Type B pancreatic cell (in vitro differentiated cells): ENCODE data around the gene SLC47A2. TPM values are rescaled to one million over a fixed set of nuclear protein-coding genes. Genes with fewer than 3 reads are reported as not detected.

Experiments used
- DNase-seq: peaks from one replicate; pipeline ENCODE4 v3.0.0; 2021; ENCODE audit warnings: mixed read lengths; ENCODE audit not compliant: unreplicated experiment; ENCODE audit errors: extremely low spot score
- H3K27ac Mint-ChIP-seq: 2 replicates; pipeline ENCODE4 v1.8.0; 2021; ENCODE audit warnings: mild to moderate bottlenecking, mixed read lengths
- H3K27me3 Mint-ChIP-seq: 2 replicates; pipeline ENCODE4 v1.8.0; 2021; ENCODE audit warnings: mixed read lengths
- H3K36me3 Mint-ChIP-seq: 2 replicates; pipeline ENCODE4 v1.8.0; 2021; ENCODE audit warnings: mixed read lengths
- H3K4me1 Mint-ChIP-seq: one replicate; pipeline ENCODE4 v1.8.0; 2021; ENCODE audit warnings: mixed read lengths; ENCODE audit not compliant: unreplicated experiment
- H3K4me3 Mint-ChIP-seq: 2 replicates; pipeline ENCODE4 v1.8.0; 2021; ENCODE audit warnings: mild to moderate bottlenecking, mixed read lengths
- H3K9me3 Mint-ChIP-seq: 2 replicates; pipeline ENCODE4 v1.8.0; 2021; ENCODE audit warnings: mixed read lengths
- total RNA-seq: library from RNA; stranded (reverse); gene quantifications from 2 replicates; pipeline ENCODE4 v1.2.1, GENCODE V29; 2021; ENCODE audit warnings: low replicate concordance
- TF ChIP-seq, protein P1 (sequence below): fragments of 200-600 bp; sonication (generic); conservative IDR thresholded peaks from 2 replicates; pipeline ENCODE4 v1.5.0; 2021; ENCODE audit warnings: antibody characterized with exemption, mild to moderate bottlenecking

Gene SLC47A2
- total RNA-seq, 1 donor from 2014 or later: not detected

- Mint-ChIP-seq H3K36me3 (no peaks in the 10 kb centered on the region), H3K4me3 (no peak overlapping the region), H3K9me3 (no peaks in the 10 kb centered on the region), H3K4me1 (peaks cover 5% of the 10 kb centered on the region), H3K27me3 (peaks cover 6% of the 10 kb centered on the region), H3K27ac (no peak overlapping the region)
- DNase-seq: no peak
- TF ChIP-seq, protein P1, sequence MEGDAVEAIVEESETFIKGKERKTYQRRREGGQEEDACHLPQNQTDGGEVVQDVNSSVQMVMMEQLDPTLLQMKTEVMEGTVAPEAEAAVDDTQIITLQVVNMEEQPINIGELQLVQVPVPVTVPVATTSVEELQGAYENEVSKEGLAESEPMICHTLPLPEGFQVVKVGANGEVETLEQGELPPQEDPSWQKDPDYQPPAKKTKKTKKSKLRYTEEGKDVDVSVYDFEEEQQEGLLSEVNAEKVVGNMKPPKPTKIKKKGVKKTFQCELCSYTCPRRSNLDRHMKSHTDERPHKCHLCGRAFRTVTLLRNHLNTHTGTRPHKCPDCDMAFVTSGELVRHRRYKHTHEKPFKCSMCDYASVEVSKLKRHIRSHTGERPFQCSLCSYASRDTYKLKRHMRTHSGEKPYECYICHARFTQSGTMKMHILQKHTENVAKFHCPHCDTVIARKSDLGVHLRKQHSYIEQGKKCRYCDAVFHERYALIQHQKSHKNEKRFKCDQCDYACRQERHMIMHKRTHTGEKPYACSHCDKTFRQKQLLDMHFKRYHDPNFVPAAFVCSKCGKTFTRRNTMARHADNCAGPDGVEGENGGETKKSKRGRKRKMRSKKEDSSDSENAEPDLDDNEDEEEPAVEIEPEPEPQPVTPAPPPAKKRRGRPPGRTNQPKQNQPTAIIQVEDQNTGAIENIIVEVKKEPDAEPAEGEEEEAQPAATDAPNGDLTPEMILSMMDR: no peak
Measured at GRCh38 chr17:19641687-19642372, 74.6 kb downstream of the SLC47A2 start.

GRCh38 chr17:19631905-19632304, 84.5 kb downstream of the SLC47A2 start:
- H3K27ac Mint-ChIP-seq: no peak overlapping the region
- no peaks in the 10 kb centered on the region for H3K36me3 Mint-ChIP-seq
- no peak for DNase-seq
- no peaks in the 10 kb centered on the region for H3K9me3 Mint-ChIP-seq
- no peak overlapping the region for H3K4me3 Mint-ChIP-seq
- H3K27me3 Mint-ChIP-seq: peaks cover under 1% of the 10 kb centered on the region
- TF ChIP-seq, protein P1: no peak
- no peaks in the 10 kb centered on the region for H3K4me1 Mint-ChIP-seq

- Mint-ChIP-seq H3K9me3 (no peaks in the 10 kb centered on the region), H3K4me1 (no peaks in the 10 kb centered on the region), H3K4me3 (no peak overlapping the region), H3K27ac (no peak overlapping the region), H3K36me3 (no peaks in the 10 kb centered on the region), H3K27me3 (no peaks in the 10 kb centered on the region)
- no peak for DNase-seq
- TF ChIP-seq, protein P1: no peak
Measured at GRCh38 chr17:19630661-19631060, 85.7 kb downstream of the SLC47A2 start.

DNA sequence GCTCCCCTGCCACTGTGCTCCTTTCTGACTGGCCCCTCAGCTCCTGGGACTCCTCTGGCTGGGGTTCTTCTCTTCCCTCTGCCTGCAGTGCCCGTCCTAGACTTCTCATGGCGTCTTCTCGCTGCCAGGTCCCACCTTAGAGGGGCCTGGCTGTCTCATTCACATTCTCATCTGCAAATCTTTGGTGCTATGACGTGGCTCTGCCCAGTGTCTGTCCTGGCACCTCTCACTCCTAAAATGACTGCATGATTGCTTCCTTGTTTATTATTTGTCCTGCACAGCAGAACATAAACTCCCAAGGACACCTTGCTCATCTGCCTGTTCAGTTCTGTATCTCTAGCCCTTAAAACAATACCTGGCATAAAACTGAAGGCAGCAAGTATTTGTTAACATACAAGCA, 86.3 kb downstream of the SLC47A2 start:
- no peaks in the 10 kb centered on the region for H3K9me3 Mint-ChIP-seq
- DNase-seq: no peak
- H3K4me3 Mint-ChIP-seq: no peak overlapping the region
- H3K4me1 Mint-ChIP-seq: no peaks in the 10 kb centered on the region
- no peaks in the 10 kb centered on the region for H3K36me3 Mint-ChIP-seq
- H3K27me3 Mint-ChIP-seq: no peaks in the 10 kb centered on the region
- no peak overlapping the region for H3K27ac Mint-ChIP-seq
- TF ChIP-seq, protein P1: no peak

DNA sequence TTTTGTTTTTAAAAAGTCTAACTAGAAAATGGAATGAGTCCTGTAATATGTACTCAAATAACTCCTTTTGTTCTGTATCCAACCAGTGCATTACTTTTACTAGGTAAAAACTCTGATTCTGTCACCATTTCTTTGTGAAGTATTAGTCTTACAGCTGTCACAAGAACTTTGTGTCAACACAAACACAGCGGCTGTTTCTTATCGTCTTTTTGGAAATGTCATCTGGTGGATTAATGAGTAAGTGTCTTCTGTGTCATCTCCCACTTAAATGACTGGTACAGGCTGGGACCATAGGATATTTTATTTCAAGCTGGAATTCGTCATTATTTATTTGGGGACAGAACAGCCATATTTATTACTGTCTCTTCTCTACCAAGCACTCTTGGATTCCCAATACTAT, 86.9 kb downstream of the SLC47A2 start:
- H3K27ac Mint-ChIP-seq: no peak overlapping the region
- H3K9me3 Mint-ChIP-seq: no peaks in the 10 kb centered on the region
- H3K36me3 Mint-ChIP-seq: no peaks in the 10 kb centered on the region
- H3K27me3 Mint-ChIP-seq: no peaks in the 10 kb centered on the region
- H3K4me3 Mint-ChIP-seq: no peak overlapping the region
- no peak for DNase-seq
- no peaks in the 10 kb centered on the region for H3K4me1 Mint-ChIP-seq
- TF ChIP-seq, protein P1: no peak

Other genes with a start within 250 kb of the SLC47A2 start
- gene SLC47A1, start 182.7 kb downstream of the SLC47A2 start, total RNA-seq: 1.2 and 5.9 TPM in 2 replicates
- gene ALDH3A2, start 67.8 kb downstream of the SLC47A2 start, total RNA-seq: 57.7 and 69.8 TPM in 2 replicates
- 0.24 and 0.77 TPM in 2 replicates for gene ALDH3A1, start 31.7 kb upstream of the SLC47A2 start, total RNA-seq
- 16.7 and 25.7 TPM in 2 replicates for gene ULK2, start 151.4 kb upstream of the SLC47A2 start, total RNA-seq